SK-N-SH (cell line): ENCODE results near the gene EPHA10. TPM values are rescaled to one million over a fixed set of nuclear protein-coding genes. Genes with fewer than 3 reads are reported as not detected.
A peak's percentile ranks its signal among the peaks of the same experiment; 100 is the strongest.

Source experiments
- CTCF ChIA-PET: fragments of 300-600, 350-600 bp; formaldehyde crosslinking; extraction: SDS; loops from one replicate; lab custom pipeline; 2021; lab: Yijun Ruan, JAX
- POLR2A ChIA-PET: fragments of 350-600 bp; sonication (Branson Sonifier 250); formaldehyde crosslinking; extraction: SDS; loops from one replicate; lab custom pipeline; 2020; ENCODE audit warnings: antibody characterized with exemption, inconsistent platforms; lab: Yijun Ruan, JAX
- DNase-seq: peaks from one replicate; pipeline ENCODE4 v3.0.0; 2012
- H2AFZ ChIP-seq: fragments of 200-600 bp; sonication (generic); 2 replicates; pipeline ENCODE4 v1.8.1; 2016; ENCODE audit warnings: antibody characterized with exemption, mild to moderate bottlenecking, low read depth
- H3F3A ChIP-seq: fragments of 200-600 bp; sonication (generic); replicated peaks from 2 replicates; pipeline ENCODE3; 2016; ENCODE audit warnings: antibody characterized with exemption, mild to moderate bottlenecking; ENCODE audit not compliant: insufficient read depth
- H3K27ac ChIP-seq, 2 experiments: fragments of 200-500 bp in 1 of 2; fragments of 200-600 bp in 1 of 2; sonication (Bioruptor generic) in 1 of 2; sonication (generic), shearing (Covaris generic) in 1 of 2; 2 replicates each; pipeline versions ENCODE4 v1.5.1 to v1.6.1; 2014 to 2016; ENCODE audit warnings: low read depth in 2 of 2, inconsistent platforms in 1 of 2, low read length in 1 of 2, mild to moderate bottlenecking in 1 of 2, mixed read lengths in 1 of 2
- H3K27me3 ChIP-seq: fragments of 200-600 bp; sonication (generic), shearing (Covaris generic); 2 replicates; pipeline ENCODE4 v1.6.1; 2016; ENCODE audit warnings: mixed run types; ENCODE audit not compliant: insufficient read depth
- H3K36me3 ChIP-seq, 2 experiments: fragments of 200-500 bp in 1 of 2; fragments of 200-600 bp in 1 of 2; sonication (Bioruptor generic) in 1 of 2; sonication (generic) in 1 of 2; replicated peaks in 1 of 2; 2 replicates each; pipeline versions ENCODE3 to v1.5.1; 2014 to 2016; ENCODE audit warnings: low read length in 1 of 2, mild to moderate bottlenecking in 1 of 2; ENCODE audit not compliant: insufficient read depth in 2 of 2, control insufficient read depth in 1 of 2
- H3K4me1 ChIP-seq, 2 experiments: fragments of 200-500 bp in 1 of 2; fragments of 200-600 bp in 1 of 2; sonication (Bioruptor generic) in 1 of 2; sonication (generic), shearing (Covaris generic) in 1 of 2; 2 replicates each; pipeline versions ENCODE4 v1.5.1 to v1.6.1; 2014 to 2016; ENCODE audit warnings: low read depth in 1 of 2, low read length in 1 of 2, mixed run types in 1 of 2; ENCODE audit not compliant: insufficient read depth in 2 of 2, control insufficient read depth in 1 of 2
- H3K4me2 ChIP-seq: fragments of 200-600 bp; sonication (generic), shearing (Covaris generic); 2 replicates; pipeline ENCODE4 v1.6.1; 2017; ENCODE audit warnings: mixed run types
- H3K4me3 ChIP-seq, 2 experiments: fragments of 200-500 bp in 1 of 2; fragments of 200-600 bp in 1 of 2; sonication (Bioruptor generic) in 1 of 2; sonication (generic), shearing (Covaris generic) in 1 of 2; 2 replicates each; pipeline versions ENCODE4 v1.5.1 to v1.8.1; 2014 to 2016; ENCODE audit warnings: low read depth in 2 of 2, inconsistent platforms in 1 of 2, low read length in 1 of 2, mild to moderate bottlenecking in 1 of 2, mixed read lengths in 1 of 2, moderate library complexity in 1 of 2
- H3K79me2 ChIP-seq: fragments of 200-600 bp; sonication (generic); 2 replicates; pipeline ENCODE4 v1.8.1; 2017; ENCODE audit warnings: mild to moderate bottlenecking; ENCODE audit not compliant: insufficient read depth
- H3K9ac ChIP-seq: fragments of 200-600 bp; sonication (generic); 2 replicates; pipeline ENCODE4 v1.6.1; 2017; ENCODE audit warnings: mixed run types
- H3K9me2 ChIP-seq: fragments of 200-600 bp; sonication (generic); 2 replicates; pipeline ENCODE4 v1.6.1; 2017; ENCODE audit warnings: mixed run types
- H3K9me3 ChIP-seq: fragments of 200-600 bp; sonication (generic); 2 replicates; pipeline ENCODE4 v1.6.1; 2017; ENCODE audit warnings: mixed run types, mild to moderate bottlenecking, moderate library complexity
- H4K20me1 ChIP-seq: fragments of 200-600 bp; sonication (generic); 2 replicates; pipeline ENCODE4 v1.6.1; 2017; ENCODE audit warnings: mild to moderate bottlenecking, mixed run types; ENCODE audit not compliant: insufficient read depth
- CHD2 ChIP-seq: fragments of 150-350 bp; IDR thresholded peaks from 2 replicates; pipeline ENCODE4 v1.6.1; 2018; ENCODE audit warnings: low read length; ENCODE audit not compliant: partially characterized antibody
- ELF1 ChIP-seq: IDR thresholded peaks from 2 replicates; pipeline ENCODE4 v1.4.0; 2012
- EP300 ChIP-seq, 2 experiments: IDR thresholded peaks; 2 replicates each; pipeline versions ENCODE4 v1.4.0 to v1.6.1; 2012; ENCODE audit warnings: borderline replicate concordance in 1 of 2, low read depth in 1 of 2, low read length in 1 of 2
- EZH2phosphoT487 ChIP-seq: fragments of 200-600 bp; sonication (generic); IDR thresholded peaks from 2 replicates; pipeline ENCODE4 v1.6.1; 2017; ENCODE audit warnings: low read depth, mixed run types, mild to moderate bottlenecking, antibody characterized with exemption, moderate library complexity, borderline replicate concordance
- FOXJ3 ChIP-seq: sonication (generic); formaldehyde crosslinking; IDR thresholded peaks from 2 replicates; pipeline ENCODE4 v1.5.1; 2020; ENCODE audit warnings: mild to moderate bottlenecking, missing genetic modification reagents
- FOXM1 ChIP-seq: IDR thresholded peaks from 2 replicates; pipeline ENCODE4 v1.4.0; 2012; ENCODE audit warnings: low read depth, mild to moderate bottlenecking
- GATA2 ChIP-seq: sonication (generic); formaldehyde crosslinking; IDR thresholded peaks from 2 replicates; pipeline ENCODE4 v1.5.0; 2020; ENCODE audit warnings: mild to moderate bottlenecking, missing genetic modification reagents
- IRF3 ChIP-seq: fragments of 150-350 bp; IDR thresholded peaks from 2 replicates; pipeline ENCODE4 v1.6.1; 2016; ENCODE audit warnings: mild to moderate bottlenecking, low read depth, low read length
- JUND ChIP-seq: IDR thresholded peaks from 2 replicates; pipeline ENCODE4 v1.4.0; 2012
- MEF2A ChIP-seq: IDR thresholded peaks from 2 replicates; pipeline ENCODE4 v1.4.0; 2012; ENCODE audit warnings: low read depth, borderline replicate concordance
- NFIC ChIP-seq: IDR thresholded peaks from 2 replicates; pipeline ENCODE4 v1.4.0; 2012; ENCODE audit warnings: borderline replicate concordance
- RXRA ChIP-seq: IDR thresholded peaks from 2 replicates; pipeline ENCODE4 v1.4.0; 2012; ENCODE audit warnings: low read depth, mild to moderate bottlenecking, borderline replicate concordance
- TEAD4 ChIP-seq: IDR thresholded peaks from 2 replicates; pipeline ENCODE4 v1.4.0; 2012; ENCODE audit warnings: mild to moderate bottlenecking, borderline replicate concordance; ENCODE audit not compliant: insufficient read depth
- WGBS: methylation state at CpG from one replicate; pipeline ENCODE4 v1.1.6; 2017; ENCODE audit warnings: low lambda C conversion rate; 5-methylcytosine and 5-hydroxymethylcytosine counted together
- polyA plus RNA-seq, 3 experiments: library from polyadenylated mRNA; depleted of rRNA; stranded (reverse); fragments of >200 nt; gene quantifications; 2 replicates each; pipeline ENCODE4 v1.2.3, GENCODE V29; 2012
- TF ChIP-seq, protein P1 (sequence below): fragments of 200-600 bp; sonication (generic); IDR thresholded peaks from 2 replicates; pipeline ENCODE4 v1.6.1; 2017; ENCODE audit warnings: antibody characterized with exemption, mild to moderate bottlenecking, moderate library complexity
- TF ChIP-seq, protein P2 (sequence below): IDR thresholded peaks from 2 replicates; pipeline ENCODE4 v1.6.1; 2012; ENCODE audit warnings: mild to moderate bottlenecking, low read depth, low read length, moderate library complexity
- TF ChIP-seq, protein P3 (sequence below): fragments of 150-350 bp; IDR thresholded peaks from 2 replicates; pipeline ENCODE4 v1.6.1; 2017; ENCODE audit warnings: antibody characterized with exemption, low read length, low read depth, borderline replicate concordance

The EPHA10 gene
- polyA plus RNA-seq, 1 of the 3 experiments (the other 2 are of a cell fraction), result 0.05 TPM

- TF ChIP-seq, protein P1, sequence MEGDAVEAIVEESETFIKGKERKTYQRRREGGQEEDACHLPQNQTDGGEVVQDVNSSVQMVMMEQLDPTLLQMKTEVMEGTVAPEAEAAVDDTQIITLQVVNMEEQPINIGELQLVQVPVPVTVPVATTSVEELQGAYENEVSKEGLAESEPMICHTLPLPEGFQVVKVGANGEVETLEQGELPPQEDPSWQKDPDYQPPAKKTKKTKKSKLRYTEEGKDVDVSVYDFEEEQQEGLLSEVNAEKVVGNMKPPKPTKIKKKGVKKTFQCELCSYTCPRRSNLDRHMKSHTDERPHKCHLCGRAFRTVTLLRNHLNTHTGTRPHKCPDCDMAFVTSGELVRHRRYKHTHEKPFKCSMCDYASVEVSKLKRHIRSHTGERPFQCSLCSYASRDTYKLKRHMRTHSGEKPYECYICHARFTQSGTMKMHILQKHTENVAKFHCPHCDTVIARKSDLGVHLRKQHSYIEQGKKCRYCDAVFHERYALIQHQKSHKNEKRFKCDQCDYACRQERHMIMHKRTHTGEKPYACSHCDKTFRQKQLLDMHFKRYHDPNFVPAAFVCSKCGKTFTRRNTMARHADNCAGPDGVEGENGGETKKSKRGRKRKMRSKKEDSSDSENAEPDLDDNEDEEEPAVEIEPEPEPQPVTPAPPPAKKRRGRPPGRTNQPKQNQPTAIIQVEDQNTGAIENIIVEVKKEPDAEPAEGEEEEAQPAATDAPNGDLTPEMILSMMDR, result no peak
- TF ChIP-seq FOXJ3 (no peak), EZH2phosphoT487 (no peak), EP300 (IDR thresholded peaks at IDR 0.05; ENCODE audit: borderline replicate concordance in 1 of 2, low read depth in 1 of 2, low read length in 1 of 2) (no peak)
Observed at GRCh38 chr1:37793773-37794371, 29.0 kb upstream of the EPHA10 start, which contains the start of gene MANEAL (continued).

DNA sequence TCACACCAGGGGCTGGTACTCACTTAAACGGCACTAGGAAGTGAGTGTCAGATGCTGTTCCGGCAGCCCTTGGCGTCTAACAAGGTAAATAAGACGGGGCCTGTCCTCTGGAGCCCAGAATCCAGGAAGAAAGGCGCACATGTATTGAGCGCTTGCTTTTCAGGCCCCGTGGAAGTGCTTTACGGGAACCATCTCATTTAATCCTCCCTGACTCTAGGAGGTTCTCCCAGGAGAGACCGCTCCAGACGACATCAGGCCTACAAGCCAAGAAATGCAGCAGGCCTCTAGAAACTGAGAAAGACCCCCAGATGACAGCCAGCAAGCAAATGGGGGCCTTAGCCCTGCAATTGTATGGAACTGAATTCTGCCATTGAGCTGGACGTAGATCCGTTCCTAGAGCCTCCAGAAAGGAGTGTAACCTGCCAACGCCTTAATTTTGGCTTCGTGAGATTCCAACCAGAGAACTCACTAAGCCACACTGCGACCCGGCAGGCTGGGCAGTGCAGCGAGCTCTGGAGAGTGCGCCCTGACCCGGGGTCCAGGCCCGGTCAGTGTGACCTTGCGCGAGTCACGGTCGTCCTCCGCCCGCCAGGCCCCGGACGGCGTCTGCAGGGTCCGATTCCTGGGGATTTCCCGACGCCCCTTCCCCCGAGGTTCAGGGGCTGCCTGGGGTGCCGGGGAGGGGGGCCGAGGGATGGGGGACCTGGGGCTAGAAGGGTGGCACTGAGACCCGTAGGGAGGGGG is 28.2 kb upstream of the EPHA10 start:
- no peak for TF ChIP-seq EZH2phosphoT487
- TF ChIP-seq NFIC, result no peak
- no peak for TF ChIP-seq FOXJ3
- TF ChIP-seq GATA2 (CRISPR knock-in tag), result no peak
- DNase-seq, result no peak
- WGBS, result 47% methylated on average over 11 of the region's 36 CpGs
- Histone ChIP-seq H3K9me3 (no peaks in the 10 kb centered on the region), H3K27me3 (peaks cover 21% of the 10 kb centered on the region; the same call in 1 of the 2 replicates), H2AFZ (no peak overlapping the region), H3K79me2 (no peaks in the 10 kb centered on the region), H3K9me2 (no peaks in the 10 kb centered on the region), H3K27ac (peak overlapping the region in 1 of 2 experiments; percentile 54; a peak in 1 of 4 replicates), H3K4me3 (peak overlapping the region in 1 of 2 experiments; percentile 53; a peak in 1 of 4 replicates), H3K4me2 (no peak overlapping the region), H3F3A (no peaks in the 10 kb centered on the region), H3K9ac (no peak overlapping the region), H4K20me1 (no peaks in the 10 kb centered on the region), H3K4me1 (peaks cover 0 to 14% of the 10 kb centered on the region in 2 experiments; a peak in 1 of 4 replicates), H3K36me3 (no peaks in the 10 kb centered on the region)
- CTCF ChIA-PET, result interaction anchor here (1.6 to 1.8 kb wide), 2 partner anchors 19 to 27 kb away, joined by 5 to 6 read pairs; partner anchors contain the start of gene EPHA10
- POLR2A ChIA-PET, result no interaction called here

- Histone ChIP-seq H3K79me2 (no peaks in the 10 kb centered on the region), H3K4me3 (no peak overlapping the region), H3K4me1 (no peaks in the 10 kb centered on the region), H3K27ac (no peak overlapping the region), H3K9me3 (no peaks in the 10 kb centered on the region), H3K27me3 (no peaks in the 10 kb centered on the region; the same call in 1 of the 2 replicates), H3K36me3 (no peaks in the 10 kb centered on the region), H3K9ac (no peak overlapping the region), H3K9me2 (no peaks in the 10 kb centered on the region), H2AFZ (no peak overlapping the region), H3K4me2 (no peak overlapping the region), H3F3A (no peaks in the 10 kb centered on the region), H4K20me1 (no peaks in the 10 kb centered on the region)
- no peak for DNase-seq
- WGBS, result 48% methylated on average over 14 of the region's 17 CpGs
- ChIA-PET POLR2A (no interaction called here), CTCF (interaction anchor here (0.9 kb wide), 1 partner anchor 29 kb away, joined by 3 read pairs; no protein-coding TSS in a partner anchor)
- no peak for TF ChIP-seq TEAD4
- TF ChIP-seq JUND, result no peak
- TF ChIP-seq, protein P2, sequence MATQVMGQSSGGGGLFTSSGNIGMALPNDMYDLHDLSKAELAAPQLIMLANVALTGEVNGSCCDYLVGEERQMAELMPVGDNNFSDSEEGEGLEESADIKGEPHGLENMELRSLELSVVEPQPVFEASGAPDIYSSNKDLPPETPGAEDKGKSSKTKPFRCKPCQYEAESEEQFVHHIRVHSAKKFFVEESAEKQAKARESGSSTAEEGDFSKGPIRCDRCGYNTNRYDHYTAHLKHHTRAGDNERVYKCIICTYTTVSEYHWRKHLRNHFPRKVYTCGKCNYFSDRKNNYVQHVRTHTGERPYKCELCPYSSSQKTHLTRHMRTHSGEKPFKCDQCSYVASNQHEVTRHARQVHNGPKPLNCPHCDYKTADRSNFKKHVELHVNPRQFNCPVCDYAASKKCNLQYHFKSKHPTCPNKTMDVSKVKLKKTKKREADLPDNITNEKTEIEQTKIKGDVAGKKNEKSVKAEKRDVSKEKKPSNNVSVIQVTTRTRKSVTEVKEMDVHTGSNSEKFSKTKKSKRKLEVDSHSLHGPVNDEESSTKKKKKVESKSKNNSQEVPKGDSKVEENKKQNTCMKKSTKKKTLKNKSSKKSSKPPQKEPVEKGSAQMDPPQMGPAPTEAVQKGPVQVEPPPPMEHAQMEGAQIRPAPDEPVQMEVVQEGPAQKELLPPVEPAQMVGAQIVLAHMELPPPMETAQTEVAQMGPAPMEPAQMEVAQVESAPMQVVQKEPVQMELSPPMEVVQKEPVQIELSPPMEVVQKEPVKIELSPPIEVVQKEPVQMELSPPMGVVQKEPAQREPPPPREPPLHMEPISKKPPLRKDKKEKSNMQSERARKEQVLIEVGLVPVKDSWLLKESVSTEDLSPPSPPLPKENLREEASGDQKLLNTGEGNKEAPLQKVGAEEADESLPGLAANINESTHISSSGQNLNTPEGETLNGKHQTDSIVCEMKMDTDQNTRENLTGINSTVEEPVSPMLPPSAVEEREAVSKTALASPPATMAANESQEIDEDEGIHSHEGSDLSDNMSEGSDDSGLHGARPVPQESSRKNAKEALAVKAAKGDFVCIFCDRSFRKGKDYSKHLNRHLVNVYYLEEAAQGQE, result no peak
- no peak for TF ChIP-seq MEF2A
- TF ChIP-seq, protein P3, sequence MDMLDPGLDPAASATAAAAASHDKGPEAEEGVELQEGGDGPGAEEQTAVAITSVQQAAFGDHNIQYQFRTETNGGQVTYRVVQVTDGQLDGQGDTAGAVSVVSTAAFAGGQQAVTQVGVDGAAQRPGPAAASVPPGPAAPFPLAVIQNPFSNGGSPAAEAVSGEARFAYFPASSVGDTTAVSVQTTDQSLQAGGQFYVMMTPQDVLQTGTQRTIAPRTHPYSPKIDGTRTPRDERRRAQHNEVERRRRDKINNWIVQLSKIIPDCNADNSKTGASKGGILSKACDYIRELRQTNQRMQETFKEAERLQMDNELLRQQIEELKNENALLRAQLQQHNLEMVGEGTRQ, result no peak
- no peak for TF ChIP-seq IRF3
- no peak for TF ChIP-seq FOXM1
- no peak for TF ChIP-seq GATA2 (CRISPR knock-in tag)
- no peak for TF ChIP-seq ELF1
- TF ChIP-seq CHD2, result no peak
- no peak for TF ChIP-seq RXRA
Observed at GRCh38 chr1:37782491-37782890, 17.6 kb upstream of the EPHA10 start.
